ENCODE results near the gene SFT2D1.

SFT2D1 gene

GRCh38 chr6:166379103-166379586 is 36.8 kb upstream of the SFT2D1 start:
- DNase-seq (ENCODE audit: extremely low read depth, insufficient read length), result no peak
- Histone ChIP-seq H3K27me3 (replicated peaks; ENCODE audit: control insufficient read depth, insufficient read depth, low read length) (no peaks in the 10 kb centered on the region), H3K4me3 (replicated peaks; ENCODE audit: low read depth, low read length) (no peak overlapping the region), H3K36me3 (ENCODE audit: control insufficient read depth, insufficient read depth, low read length) (peaks cover 2% of the 10 kb centered on the region; the same call in 1 of the 2 replicates)
- TF ChIP-seq CTCF (IDR thresholded peaks at IDR 0.05; ENCODE audit: insufficient read depth, low read length, poor library complexity, severe bottlenecking), result no peak

GRCh38 chr6:166377721-166378120 is 35.4 kb upstream of the SFT2D1 start:
- H3K4me3 ChIP-seq (replicated peaks; ENCODE audit: low read depth, low read length), result no peak overlapping the region
- no peak for TF ChIP-seq CTCF (IDR thresholded peaks at IDR 0.05; ENCODE audit: insufficient read depth, low read length, poor library complexity, severe bottlenecking)
- DNase-seq (ENCODE audit: extremely low read depth, insufficient read length), result no peak
- peaks cover 2% of the 10 kb centered on the region; the same call in 1 of the 2 replicates for H3K36me3 ChIP-seq (ENCODE audit: control insufficient read depth, insufficient read depth, low read length)
- no peaks in the 10 kb centered on the region for H3K27me3 ChIP-seq (replicated peaks; ENCODE audit: control insufficient read depth, insufficient read depth, low read length)

- H3K36me3 ChIP-seq (ENCODE audit: control insufficient read depth, insufficient read depth, low read length), result peaks cover 2% of the 10 kb centered on the region; the same call in 1 of the 2 replicates
- H3K27me3 ChIP-seq (replicated peaks; ENCODE audit: control insufficient read depth, insufficient read depth, low read length), result no peaks in the 10 kb centered on the region
- no peak for TF ChIP-seq CTCF (IDR thresholded peaks at IDR 0.05; ENCODE audit: insufficient read depth, low read length, poor library complexity, severe bottlenecking)
- DNase-seq (ENCODE audit: extremely low read depth, insufficient read length), result no peak
- H3K4me3 ChIP-seq (replicated peaks; ENCODE audit: low read depth, low read length), result no peak overlapping the region
These were observed 32.7 kb upstream of the SFT2D1 start for GRCh38 chr6:166375013-166375412.

GRCh38 chr6:166370489-166370888 is 28.1 kb upstream of the SFT2D1 start:
- H3K27me3 ChIP-seq (replicated peaks; ENCODE audit: control insufficient read depth, insufficient read depth, low read length), result no peaks in the 10 kb centered on the region
- DNase-seq (ENCODE audit: extremely low read depth, insufficient read length), result no peak
- H3K36me3 ChIP-seq (ENCODE audit: control insufficient read depth, insufficient read depth, low read length), result peaks cover 3% of the 10 kb centered on the region; the same call in 1 of the 2 replicates
- no peak for TF ChIP-seq CTCF (IDR thresholded peaks at IDR 0.05; ENCODE audit: insufficient read depth, low read length, poor library complexity, severe bottlenecking)
- H3K4me3 ChIP-seq (replicated peaks; ENCODE audit: low read depth, low read length), result no peak overlapping the region

- no peaks in the 10 kb centered on the region for H3K27me3 ChIP-seq (replicated peaks; ENCODE audit: control insufficient read depth, insufficient read depth, low read length)
- TF ChIP-seq CTCF (IDR thresholded peaks at IDR 0.05; ENCODE audit: insufficient read depth, low read length, poor library complexity, severe bottlenecking), result no peak
- H3K36me3 ChIP-seq (ENCODE audit: control insufficient read depth, insufficient read depth, low read length), result peaks cover 3% of the 10 kb centered on the region; the same call in 1 of the 2 replicates
- H3K4me3 ChIP-seq (replicated peaks; ENCODE audit: low read depth, low read length), result no peak overlapping the region
- no peak for DNase-seq (ENCODE audit: extremely low read depth, insufficient read length)
These were observed 27.4 kb upstream of the SFT2D1 start for GRCh38 chr6:166369782-166370181.

- no peaks in the 10 kb centered on the region for H3K27me3 ChIP-seq (replicated peaks; ENCODE audit: control insufficient read depth, insufficient read depth, low read length)
- H3K4me3 ChIP-seq (replicated peaks; ENCODE audit: low read depth, low read length), result no peak overlapping the region
- TF ChIP-seq CTCF (IDR thresholded peaks at IDR 0.05; ENCODE audit: insufficient read depth, low read length, poor library complexity, severe bottlenecking), result no peak
- H3K36me3 ChIP-seq (ENCODE audit: control insufficient read depth, insufficient read depth, low read length), result peaks cover 14% of the 10 kb centered on the region
- DNase-seq (ENCODE audit: extremely low read depth, insufficient read length), result no peak
These were observed 24.6 kb upstream of the SFT2D1 start for GRCh38 chr6:166366921-166367320.
